ENCODE measurements around the gene MEFV.

MEFV gene

DNA sequence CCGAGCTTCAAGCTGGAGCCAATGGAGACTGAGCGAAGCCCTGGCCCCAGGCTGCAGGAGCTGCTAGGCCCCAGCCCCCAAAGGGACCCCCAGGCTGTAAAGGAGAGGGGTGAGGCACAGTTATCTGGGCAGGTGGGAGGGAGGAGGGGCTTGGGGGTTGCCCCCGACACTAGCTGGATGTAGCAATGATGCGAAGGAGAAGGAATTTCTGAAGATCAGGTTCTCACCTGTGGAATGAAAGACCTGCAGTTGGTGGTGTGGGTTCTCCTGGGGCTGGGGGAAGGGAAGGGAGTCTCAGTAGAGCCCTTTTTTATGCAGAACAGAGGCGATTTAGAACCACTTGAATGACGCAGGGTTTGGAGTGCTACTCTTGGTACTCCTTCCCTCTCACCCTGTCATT is 28.7 kb upstream of the MEFV start:
- Histone ChIP-seq H3K4me2 (peak overlapping the region; percentile 83), H3K4me3 (IDR thresholded peaks at IDR 0.05; ENCODE audit: insufficient read depth, low read depth, low read length) (no peak overlapping the region), H3K27ac (no peak overlapping the region), H3K79me2 (ENCODE audit: insufficient read depth, low read depth) (peaks cover 53% of the 10 kb centered on the region), H3K27me3 (ENCODE audit: insufficient read depth, low read depth) (no peaks in the 10 kb centered on the region), H3K4me1 (ENCODE audit: low read depth, poor library complexity, severe bottlenecking) (peaks cover 25% of the 10 kb centered on the region), H2AFZ (ENCODE audit: low read depth) (no peak overlapping the region), H4K20me1 (ENCODE audit: insufficient read depth) (no peaks in the 10 kb centered on the region), H3K9ac (no peak overlapping the region), H3K36me3 (ENCODE audit: insufficient read depth) (peaks cover 29% of the 10 kb centered on the region)
- TF ChIP-seq, protein P1, sequence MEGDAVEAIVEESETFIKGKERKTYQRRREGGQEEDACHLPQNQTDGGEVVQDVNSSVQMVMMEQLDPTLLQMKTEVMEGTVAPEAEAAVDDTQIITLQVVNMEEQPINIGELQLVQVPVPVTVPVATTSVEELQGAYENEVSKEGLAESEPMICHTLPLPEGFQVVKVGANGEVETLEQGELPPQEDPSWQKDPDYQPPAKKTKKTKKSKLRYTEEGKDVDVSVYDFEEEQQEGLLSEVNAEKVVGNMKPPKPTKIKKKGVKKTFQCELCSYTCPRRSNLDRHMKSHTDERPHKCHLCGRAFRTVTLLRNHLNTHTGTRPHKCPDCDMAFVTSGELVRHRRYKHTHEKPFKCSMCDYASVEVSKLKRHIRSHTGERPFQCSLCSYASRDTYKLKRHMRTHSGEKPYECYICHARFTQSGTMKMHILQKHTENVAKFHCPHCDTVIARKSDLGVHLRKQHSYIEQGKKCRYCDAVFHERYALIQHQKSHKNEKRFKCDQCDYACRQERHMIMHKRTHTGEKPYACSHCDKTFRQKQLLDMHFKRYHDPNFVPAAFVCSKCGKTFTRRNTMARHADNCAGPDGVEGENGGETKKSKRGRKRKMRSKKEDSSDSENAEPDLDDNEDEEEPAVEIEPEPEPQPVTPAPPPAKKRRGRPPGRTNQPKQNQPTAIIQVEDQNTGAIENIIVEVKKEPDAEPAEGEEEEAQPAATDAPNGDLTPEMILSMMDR (conservative IDR thresholded peaks at IDR 0.05; ENCODE audit: low read depth, low read length) = no peak

DNA sequence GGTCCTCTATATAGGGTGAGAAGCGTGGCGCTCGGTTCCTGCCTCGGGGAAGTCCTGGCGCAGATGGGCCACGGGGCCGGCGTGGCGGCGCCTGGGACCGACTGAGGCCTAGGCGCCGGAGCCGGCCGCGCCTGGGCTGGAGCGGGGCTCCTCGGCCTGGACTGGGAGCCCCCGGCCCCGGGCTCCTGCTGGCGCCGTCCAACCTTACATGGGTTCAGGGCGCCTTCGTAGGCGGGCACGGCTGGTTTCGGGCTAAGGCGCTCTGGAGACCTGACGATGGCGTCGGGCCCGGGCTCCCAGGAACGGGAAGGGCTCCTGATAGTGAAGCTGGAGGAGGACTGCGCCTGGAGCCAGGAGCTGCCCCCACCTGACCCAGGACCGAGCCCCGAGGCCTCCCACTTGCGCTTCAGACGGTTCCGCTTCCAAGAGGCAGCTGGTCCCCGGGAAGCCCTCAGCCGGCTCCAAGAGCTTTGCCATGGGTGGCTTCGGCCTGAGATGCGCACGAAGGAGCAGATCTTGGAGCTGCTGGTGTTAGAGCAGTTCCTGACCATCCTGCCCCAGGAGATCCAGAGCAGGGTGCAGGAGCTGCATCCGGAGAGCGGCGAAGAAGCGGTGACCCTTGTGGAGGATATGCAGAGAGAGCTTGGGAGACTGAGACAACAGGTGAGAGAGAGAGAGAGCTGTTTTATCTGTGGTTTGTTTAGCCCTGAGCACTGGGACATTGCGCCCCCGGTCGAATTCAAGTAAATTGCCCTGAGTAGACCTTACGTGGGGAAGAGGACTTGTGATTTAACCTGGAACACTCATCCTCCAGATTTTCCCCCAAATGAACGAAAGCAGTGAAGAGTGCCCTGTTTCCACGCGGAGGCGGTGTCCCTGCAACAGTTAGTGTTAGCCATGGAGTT is 27.4 kb upstream of the MEFV start:
- peak overlapping the region; percentile 65 for H2AFZ ChIP-seq (ENCODE audit: low read depth)
- TF ChIP-seq, protein P1 (conservative IDR thresholded peaks at IDR 0.05; ENCODE audit: low read depth, low read length) = no peak
- peak overlapping the region; percentile 83 for H3K4me2 ChIP-seq
- H3K4me1 ChIP-seq (ENCODE audit: low read depth, poor library complexity, severe bottlenecking) = peaks cover 25% of the 10 kb centered on the region
- H4K20me1 ChIP-seq (ENCODE audit: insufficient read depth) = no peaks in the 10 kb centered on the region
- H3K36me3 ChIP-seq (ENCODE audit: insufficient read depth) = peaks cover 21% of the 10 kb centered on the region; the same call in 1 of the 2 replicates
- no peak overlapping the region for H3K4me3 ChIP-seq (IDR thresholded peaks at IDR 0.05; ENCODE audit: insufficient read depth, low read depth, low read length)
- peak overlapping the region; percentile 91 for H3K27ac ChIP-seq
- no peaks in the 10 kb centered on the region for H3K27me3 ChIP-seq (ENCODE audit: insufficient read depth, low read depth)
- H3K9ac ChIP-seq = peak overlapping the region; percentile 88
- H3K79me2 ChIP-seq (ENCODE audit: insufficient read depth, low read depth) = peaks cover 40% of the 10 kb centered on the region

DNA sequence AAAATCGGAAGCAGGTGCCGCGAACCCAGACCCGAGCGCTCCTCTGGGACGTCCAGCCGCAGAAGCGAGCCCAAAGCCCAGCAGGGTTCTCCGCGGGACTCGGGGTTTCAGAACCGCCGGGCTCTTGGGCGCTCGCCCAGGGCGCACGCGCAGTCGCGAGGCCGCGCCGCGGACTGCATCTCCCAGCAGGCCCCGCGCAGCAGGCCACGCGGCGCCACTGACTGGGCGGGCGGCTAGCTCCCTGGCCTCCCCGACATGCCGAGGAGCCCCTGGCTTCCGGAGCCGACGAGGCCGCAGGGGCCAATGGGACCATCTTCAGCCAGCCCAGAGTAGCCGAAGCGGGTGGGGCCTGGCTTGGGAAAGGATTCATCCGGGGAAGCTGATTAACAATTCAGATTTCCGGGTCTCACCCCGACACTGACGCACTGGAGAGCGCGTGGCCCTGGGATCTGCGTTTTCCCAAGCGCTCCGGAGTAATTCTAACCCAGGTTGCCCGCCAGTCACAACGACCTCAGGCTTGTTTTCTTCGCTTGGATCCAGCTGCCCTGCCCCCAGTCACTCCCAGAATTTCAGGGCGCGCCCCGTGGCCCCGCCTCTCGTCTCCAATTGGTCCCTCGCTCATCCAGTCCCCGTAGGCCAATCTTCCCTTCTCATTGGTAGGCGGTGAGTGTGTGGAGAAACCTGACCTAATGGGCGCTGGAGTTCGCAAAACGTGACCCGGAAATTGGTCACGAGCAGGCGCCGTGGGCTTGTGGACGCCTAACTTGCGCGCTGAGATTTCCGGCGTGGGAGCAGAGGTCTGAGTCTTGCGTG is 26.5 kb upstream of the MEFV start, which contains the start of gene ZNF263:
Gene ZNF263 (plus strand): TSS at position 762 of the 813 bp plus-strand sequence. CDS start 328 bp downstream, outside the sequence.
- Histone ChIP-seq H3K27ac (peak within 1 kb of the TSS; percentile 91), H3K27me3 (ENCODE audit: insufficient read depth, low read depth) (no peaks in the 10 kb centered on the region), H3K36me3 (ENCODE audit: insufficient read depth) (peaks cover 17% of the 10 kb centered on the region; the same call in 1 of the 2 replicates), H3K79me2 (ENCODE audit: insufficient read depth, low read depth) (peaks cover 34% of the 10 kb centered on the region), H4K20me1 (ENCODE audit: insufficient read depth) (no peaks in the 10 kb centered on the region), H3K4me1 (ENCODE audit: low read depth, poor library complexity, severe bottlenecking) (peaks cover 25% of the 10 kb centered on the region), H3K4me2 (peak within 1 kb of the TSS; percentile 83), H3K4me3 (IDR thresholded peaks at IDR 0.05; ENCODE audit: insufficient read depth, low read depth, low read length) (no peak within 1 kb of the TSS), H3K9ac (peak within 1 kb of the TSS; percentile 88), H2AFZ (ENCODE audit: low read depth) (peak within 1 kb of the TSS; percentile 65)
- TF ChIP-seq, protein P1 (conservative IDR thresholded peaks at IDR 0.05; ENCODE audit: low read depth, low read length) = no peak

DNA sequence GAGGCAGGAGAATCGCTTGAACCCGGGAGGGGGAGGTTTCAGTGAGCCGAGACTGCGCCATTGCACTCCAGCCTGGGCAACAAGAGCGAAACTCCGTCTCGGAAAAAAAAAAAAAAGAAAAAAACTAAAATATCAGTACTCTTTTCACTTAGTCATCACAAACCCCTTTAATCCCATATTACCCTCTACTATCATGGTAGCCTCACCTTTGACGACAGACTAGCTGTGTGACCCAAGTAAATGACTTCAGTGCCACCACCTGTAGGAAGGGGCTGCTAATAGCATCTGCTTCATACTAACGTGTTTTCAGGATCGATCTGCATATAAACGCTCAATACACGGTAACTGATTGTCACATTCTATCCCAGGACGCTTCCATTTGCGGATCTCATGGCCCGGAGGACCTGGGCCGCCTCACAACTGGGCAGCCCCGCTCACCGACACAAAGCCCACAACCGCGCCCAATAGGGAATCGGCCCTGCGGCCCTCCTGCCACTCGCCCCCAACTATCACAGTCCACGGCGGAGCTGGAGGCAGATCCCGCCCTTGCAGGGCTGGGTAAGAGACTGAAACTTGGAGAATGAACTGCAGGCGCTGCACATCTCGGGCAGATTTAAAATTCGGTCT is 25.8 kb upstream of the MEFV start:
- H3K4me1 ChIP-seq (ENCODE audit: low read depth, poor library complexity, severe bottlenecking) = peaks cover 25% of the 10 kb centered on the region
- H4K20me1 ChIP-seq (ENCODE audit: insufficient read depth) = no peaks in the 10 kb centered on the region
- TF ChIP-seq, protein P1 (conservative IDR thresholded peaks at IDR 0.05; ENCODE audit: low read depth, low read length) = 0 out of 2 replicates have a peak, but pooled peaks have one; percentile 32
- peak overlapping the region; percentile 88 for H3K9ac ChIP-seq
- peaks cover 34% of the 10 kb centered on the region for H3K79me2 ChIP-seq (ENCODE audit: insufficient read depth, low read depth)
- H3K36me3 ChIP-seq (ENCODE audit: insufficient read depth) = peaks cover 14% of the 10 kb centered on the region; the same call in 1 of the 2 replicates
- peak overlapping the region; percentile 52 for H3K4me2 ChIP-seq
- H3K4me3 ChIP-seq (IDR thresholded peaks at IDR 0.05; ENCODE audit: insufficient read depth, low read depth, low read length) = no peak overlapping the region
- peak overlapping the region; percentile 65 for H2AFZ ChIP-seq (ENCODE audit: low read depth)
- H3K27ac ChIP-seq = peak overlapping the region; percentile 91
- H3K27me3 ChIP-seq (ENCODE audit: insufficient read depth, low read depth) = no peaks in the 10 kb centered on the region

Measured in KMS-11 (cell line).